D721Med (cell line): ENCODE results near the gene TNFAIP8L2.
A peak's percentile ranks its signal among the peaks of the same experiment; 100 is the strongest.

Experiments
- DNase-seq: peaks from one replicate; pipeline ENCODE4 v3.0.0; 2011; ENCODE audit warnings: low spot score; ENCODE audit not compliant: insufficient read length
- FAIRE-seq: peaks from 2 replicates; lab custom pipeline; 2011; peaks lifted over from hg19 to GRCh38; lab: Jason Lieb, UNC
- CTCF ChIP-seq: IDR thresholded peaks from 2 replicates; pipeline ENCODE4 v1.5.1; 2012; ENCODE audit warnings: mild to moderate bottlenecking, control low read depth; ENCODE audit not compliant: insufficient read depth; ENCODE audit errors: missing control alignments

TNFAIP8L2 gene

DNA sequence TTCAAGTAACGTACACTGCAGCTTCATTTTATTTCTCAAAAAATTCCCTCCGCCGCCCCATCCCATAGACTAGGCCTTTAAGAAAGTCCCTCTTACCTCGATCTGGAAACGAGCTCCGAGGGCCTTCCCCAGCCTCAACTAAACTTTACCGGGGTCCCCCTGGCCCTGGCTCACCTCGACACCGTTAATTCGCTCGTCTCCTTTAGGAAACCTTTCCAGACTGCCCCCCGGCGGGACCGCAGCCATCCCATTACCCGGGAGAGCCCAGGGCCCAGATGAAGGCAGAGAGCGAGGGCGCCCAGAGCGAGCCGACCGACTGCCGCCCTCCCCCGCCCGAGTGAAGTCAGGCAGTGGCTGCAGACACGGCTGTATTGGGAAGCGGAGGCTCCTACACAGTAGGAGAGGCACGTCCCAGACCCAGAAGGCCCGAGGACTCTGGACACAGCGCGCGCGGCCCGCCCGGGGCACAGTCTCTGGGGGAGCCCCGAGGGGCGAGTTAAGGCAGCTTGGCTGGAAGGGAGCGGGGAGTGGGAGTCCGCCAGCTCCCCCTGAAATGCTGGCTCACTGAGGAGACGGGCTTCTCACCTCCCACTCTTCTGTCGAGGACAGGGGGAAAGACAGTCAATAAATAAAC is 24.6 kb upstream of the TNFAIP8L2 start:
- DNase-seq, result no peak
- no peak for TF ChIP-seq CTCF
- FAIRE-seq, result no peak

GRCh38 chr1:151132335-151133017 is 24.0 kb upstream of the TNFAIP8L2 start:
- no peak for TF ChIP-seq CTCF
- no peak for DNase-seq
- FAIRE-seq, result no peak

- TF ChIP-seq CTCF, result no peak
- FAIRE-seq (no peak), DNase-seq (no peak)
Observed at GRCh38 chr1:151133018-151133806, 23.2 kb upstream of the TNFAIP8L2 start.

DNA sequence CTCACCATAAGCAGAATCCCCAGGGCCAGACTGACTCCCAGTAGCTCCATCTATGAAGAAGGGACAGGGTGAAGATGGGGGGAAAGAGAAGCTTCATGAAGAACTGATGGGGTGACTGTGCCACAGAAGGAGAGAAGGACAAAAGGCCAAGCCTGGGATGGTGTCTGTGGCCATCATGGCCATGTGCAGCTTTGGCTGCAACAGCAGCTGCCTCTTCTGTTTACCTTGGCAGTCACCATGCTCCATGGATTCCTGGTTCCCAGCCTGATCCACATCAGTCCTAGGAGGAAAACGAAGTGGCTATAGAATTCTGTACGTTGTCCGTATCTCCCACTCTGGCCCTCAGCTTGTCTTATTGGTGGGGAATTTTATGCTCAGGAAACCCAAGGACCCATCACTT is 22.1 kb upstream of the TNFAIP8L2 start:
- FAIRE-seq (no peak), DNase-seq (no peak)
- no peak for TF ChIP-seq CTCF

GRCh38 chr1:151134991-151135390 is 21.5 kb upstream of the TNFAIP8L2 start:
- TF ChIP-seq CTCF, result no peak
- DNase-seq (no peak), FAIRE-seq (no peak)

DNA sequence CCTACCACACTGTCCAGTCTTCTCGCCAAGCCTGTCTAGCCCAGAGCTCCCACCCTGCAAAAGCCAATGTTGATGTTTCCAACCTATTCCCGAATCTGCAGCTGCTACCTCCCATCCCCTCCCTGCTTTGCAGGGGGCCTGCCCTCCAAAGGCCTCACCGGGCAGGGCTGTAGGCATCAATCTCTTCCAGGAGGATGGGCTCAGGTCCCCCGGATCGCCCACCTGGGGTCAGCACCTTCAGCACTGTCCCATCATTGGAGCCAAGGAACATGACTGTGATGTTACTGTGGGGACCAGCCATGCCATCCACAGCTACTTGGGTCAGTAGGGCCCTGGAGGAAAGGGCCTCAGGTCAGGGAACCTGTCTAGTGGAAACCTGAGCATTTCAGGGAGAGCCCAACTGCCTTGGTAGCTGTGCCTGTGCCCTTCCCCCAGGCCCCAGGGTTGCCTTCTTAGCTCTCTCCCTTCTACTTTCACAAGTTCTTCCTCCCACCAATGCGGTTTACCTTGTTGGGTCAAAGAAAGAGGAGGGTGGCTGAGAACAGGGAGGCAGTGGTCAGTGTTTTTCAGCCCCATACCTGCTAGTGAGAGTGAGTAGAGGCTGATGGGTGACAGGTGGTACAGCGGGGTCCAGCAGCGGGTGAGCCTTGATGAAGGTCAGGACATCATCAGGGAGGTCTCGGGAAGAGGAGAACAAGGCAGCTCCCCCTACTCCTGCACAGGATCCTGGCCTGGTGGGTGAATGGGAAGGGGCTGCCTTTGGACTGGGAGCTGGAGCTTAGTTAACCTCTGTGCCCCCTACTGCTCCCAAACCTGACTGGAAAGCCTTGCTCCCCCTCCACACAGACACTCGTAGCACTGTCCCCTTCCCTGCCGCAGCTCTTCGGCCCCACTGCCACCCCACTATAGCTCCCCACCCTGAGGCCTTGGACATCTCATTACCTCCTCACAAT is 20.7 kb upstream of the TNFAIP8L2 start:
- DNase-seq (no peak), FAIRE-seq (no peak)
- TF ChIP-seq CTCF, result peak; percentile 3
